ENCODE results near the gene TNFAIP2. TPM values are rescaled to one million over a fixed set of nuclear protein-coding genes. Genes with fewer than 3 reads are reported as not detected.

TNFAIP2 gene
- total and polyA plus RNA-seq, 9 of the 15 experiments (the other 6 are each of a cell fraction or from before 2014, with no cell fraction given) = 22.6 to 68.6 (median 44.6) TPM

DNA sequence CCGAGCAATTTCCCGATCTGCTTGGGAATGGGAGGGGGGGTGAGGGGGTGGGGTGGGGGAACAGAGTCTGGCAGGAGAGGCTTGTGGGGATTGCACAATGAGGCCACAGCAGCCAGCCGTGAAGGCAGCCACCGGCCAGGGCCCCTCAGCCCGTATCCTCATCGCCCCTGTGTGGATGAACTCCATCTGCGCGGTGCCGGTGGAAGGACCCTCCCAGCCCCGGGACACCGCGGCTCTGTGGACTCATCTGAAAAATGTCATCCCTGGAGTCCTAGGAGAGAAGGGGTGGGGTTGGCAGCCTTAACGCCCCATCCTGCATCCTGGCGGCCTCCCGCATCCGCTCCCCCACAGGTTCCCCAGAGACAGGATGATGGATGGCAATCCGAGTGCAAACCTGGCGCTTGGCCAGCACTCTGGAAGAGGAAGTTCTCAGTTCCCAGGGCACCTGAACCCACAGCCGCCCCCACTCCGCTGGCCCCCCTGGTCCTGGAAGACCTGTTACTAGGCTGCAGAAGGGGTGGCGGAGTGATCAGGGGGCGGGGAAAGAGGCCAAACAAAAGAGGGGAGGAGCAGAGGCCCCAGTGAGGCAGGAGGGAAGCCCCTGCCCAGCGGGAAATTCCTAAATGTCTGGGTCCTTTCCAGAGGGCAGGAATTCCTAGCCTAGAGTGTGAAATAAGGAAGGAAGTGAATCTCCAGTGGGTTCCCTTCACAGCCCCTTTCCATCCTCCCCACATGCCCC lies 1.2 kb upstream of the TNFAIP2 start (continued):
- TF ChIP-seq, protein P1, sequence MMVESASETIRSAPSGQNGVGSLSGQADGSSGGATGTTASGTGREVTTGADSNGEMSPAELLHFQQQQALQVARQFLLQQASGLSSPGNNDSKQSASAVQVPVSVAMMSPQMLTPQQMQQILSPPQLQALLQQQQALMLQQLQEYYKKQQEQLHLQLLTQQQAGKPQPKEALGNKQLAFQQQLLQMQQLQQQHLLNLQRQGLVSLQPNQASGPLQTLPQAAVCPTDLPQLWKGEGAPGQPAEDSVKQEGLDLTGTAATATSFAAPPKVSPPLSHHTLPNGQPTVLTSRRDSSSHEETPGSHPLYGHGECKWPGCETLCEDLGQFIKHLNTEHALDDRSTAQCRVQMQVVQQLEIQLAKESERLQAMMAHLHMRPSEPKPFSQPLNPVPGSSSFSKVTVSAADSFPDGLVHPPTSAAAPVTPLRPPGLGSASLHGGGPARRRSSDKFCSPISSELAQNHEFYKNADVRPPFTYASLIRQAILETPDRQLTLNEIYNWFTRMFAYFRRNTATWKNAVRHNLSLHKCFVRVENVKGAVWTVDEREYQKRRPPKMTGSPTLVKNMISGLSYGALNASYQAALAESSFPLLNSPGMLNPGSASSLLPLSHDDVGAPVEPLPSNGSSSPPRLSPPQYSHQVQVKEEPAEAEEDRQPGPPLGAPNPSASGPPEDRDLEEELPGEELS (CRISPR knock-in tag; IDR thresholded peaks at IDR 0.05; ENCODE audit: borderline replicate concordance) = no peak
- TF ChIP-seq RAD21 (CRISPR knock-in tag; conservative IDR thresholded peaks at IDR 0.05 in 1 of 2, IDR thresholded peaks at IDR 0.05 in 1 of 2) = no peak
- no peak for TF ChIP-seq PHF8 (IDR thresholded peaks at IDR 0.05; ENCODE audit: borderline replicate concordance, low read length)
- no peak for TF ChIP-seq EHMT2 (IDR thresholded peaks at IDR 0.05)
- TF ChIP-seq, protein P2, sequence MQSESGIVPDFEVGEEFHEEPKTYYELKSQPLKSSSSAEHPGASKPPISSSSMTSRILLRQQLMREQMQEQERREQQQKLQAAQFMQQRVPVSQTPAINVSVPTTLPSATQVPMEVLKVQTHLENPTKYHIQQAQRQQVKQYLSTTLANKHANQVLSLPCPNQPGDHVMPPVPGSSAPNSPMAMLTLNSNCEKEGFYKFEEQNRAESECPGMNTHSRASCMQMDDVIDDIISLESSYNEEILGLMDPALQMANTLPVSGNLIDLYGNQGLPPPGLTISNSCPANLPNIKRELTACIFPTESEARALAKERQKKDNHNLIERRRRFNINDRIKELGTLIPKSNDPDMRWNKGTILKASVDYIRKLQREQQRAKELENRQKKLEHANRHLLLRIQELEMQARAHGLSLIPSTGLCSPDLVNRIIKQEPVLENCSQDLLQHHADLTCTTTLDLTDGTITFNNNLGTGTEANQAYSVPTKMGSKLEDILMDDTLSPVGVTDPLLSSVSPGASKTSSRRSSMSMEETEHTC (IDR thresholded peaks at IDR 0.05) = no peak
- TF ChIP-seq LARP7 (IDR thresholded peaks at IDR 0.05) = no peak
- no peak for TF ChIP-seq TCF3 (CRISPR knock-in tag; IDR thresholded peaks at IDR 0.05)
- no peak for TF ChIP-seq SRSF3 (IDR thresholded peaks at IDR 0.05; ENCODE audit: insufficient read depth, low read length)
- no peak for TF ChIP-seq PCBP1 (IDR thresholded peaks at IDR 0.05; ENCODE audit: low read depth, low read length, poor library complexity, severe bottlenecking)
- TF ChIP-seq, protein P3, sequence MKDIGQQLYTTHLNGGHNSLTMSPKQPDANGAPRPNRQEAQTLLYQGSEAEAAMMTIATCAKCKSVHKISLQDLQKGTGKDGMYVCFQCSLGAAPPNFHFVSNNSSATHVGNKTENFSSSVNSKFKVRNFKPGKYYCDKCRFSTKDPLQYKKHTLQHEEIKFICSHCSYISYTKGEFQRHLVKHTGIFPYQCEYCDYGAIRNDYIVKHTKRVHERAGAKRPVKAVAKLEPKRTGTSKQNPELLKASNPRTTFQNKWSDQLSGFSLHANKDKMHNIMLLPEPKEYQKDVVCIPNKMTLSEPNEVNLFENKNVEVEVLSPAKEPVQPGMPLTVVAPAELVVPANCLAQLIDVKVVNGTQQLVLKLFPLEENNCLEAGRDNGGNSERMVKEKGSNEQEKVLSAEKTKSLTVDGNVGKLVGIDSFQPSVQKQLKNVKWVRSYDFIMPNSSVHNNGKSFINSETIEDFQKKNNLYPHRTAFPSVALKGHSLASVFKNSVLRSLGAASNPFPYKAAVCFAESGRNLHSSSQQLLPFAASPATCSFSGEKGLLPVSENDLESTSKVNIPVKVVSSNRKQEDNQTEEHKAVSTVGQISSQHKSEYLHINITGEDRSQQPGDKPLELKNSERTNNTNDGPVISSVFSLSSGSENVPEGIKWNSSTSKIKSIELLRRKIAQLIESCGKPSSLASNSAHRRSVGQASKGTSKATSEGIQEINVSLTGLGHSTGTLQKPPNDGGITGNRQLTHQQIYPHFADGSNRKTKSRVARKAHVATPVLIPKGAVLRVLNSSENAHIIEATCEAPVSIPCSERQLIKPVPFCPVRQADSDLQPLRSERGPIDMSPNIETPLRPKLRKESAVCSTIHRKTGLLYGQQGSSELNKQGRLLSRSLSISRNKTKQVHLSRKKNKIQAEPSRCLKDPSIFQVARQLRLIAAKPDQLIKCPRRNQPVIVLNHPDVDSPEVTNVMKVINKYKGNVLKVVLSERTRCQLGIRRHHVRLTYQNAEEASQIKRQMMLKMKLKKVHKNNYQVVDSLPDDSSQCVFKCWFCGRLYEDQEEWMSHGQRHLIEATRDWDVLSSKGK (CRISPR knock-in tag; IDR thresholded peaks at IDR 0.05) = no peak
- TF ChIP-seq, protein P4, sequence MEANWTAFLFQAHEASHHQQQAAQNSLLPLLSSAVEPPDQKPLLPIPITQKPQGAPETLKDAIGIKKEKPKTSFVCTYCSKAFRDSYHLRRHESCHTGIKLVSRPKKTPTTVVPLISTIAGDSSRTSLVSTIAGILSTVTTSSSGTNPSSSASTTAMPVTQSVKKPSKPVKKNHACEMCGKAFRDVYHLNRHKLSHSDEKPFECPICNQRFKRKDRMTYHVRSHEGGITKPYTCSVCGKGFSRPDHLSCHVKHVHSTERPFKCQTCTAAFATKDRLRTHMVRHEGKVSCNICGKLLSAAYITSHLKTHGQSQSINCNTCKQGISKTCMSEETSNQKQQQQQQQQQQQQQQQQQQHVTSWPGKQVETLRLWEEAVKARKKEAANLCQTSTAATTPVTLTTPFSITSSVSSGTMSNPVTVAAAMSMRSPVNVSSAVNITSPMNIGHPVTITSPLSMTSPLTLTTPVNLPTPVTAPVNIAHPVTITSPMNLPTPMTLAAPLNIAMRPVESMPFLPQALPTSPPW (CRISPR knock-in tag; IDR thresholded peaks at IDR 0.05) = peak; percentile 95
- no peak for TF ChIP-seq JUNB (CRISPR knock-in tag; conservative IDR thresholded peaks at IDR 0.05)
- TF ChIP-seq, protein P5, sequence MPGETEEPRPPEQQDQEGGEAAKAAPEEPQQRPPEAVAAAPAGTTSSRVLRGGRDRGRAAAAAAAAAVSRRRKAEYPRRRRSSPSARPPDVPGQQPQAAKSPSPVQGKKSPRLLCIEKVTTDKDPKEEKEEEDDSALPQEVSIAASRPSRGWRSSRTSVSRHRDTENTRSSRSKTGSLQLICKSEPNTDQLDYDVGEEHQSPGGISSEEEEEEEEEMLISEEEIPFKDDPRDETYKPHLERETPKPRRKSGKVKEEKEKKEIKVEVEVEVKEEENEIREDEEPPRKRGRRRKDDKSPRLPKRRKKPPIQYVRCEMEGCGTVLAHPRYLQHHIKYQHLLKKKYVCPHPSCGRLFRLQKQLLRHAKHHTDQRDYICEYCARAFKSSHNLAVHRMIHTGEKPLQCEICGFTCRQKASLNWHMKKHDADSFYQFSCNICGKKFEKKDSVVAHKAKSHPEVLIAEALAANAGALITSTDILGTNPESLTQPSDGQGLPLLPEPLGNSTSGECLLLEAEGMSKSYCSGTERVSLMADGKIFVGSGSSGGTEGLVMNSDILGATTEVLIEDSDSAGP (CRISPR knock-in tag; IDR thresholded peaks at IDR 0.05) = no peak
- TF ChIP-seq, protein P6, sequence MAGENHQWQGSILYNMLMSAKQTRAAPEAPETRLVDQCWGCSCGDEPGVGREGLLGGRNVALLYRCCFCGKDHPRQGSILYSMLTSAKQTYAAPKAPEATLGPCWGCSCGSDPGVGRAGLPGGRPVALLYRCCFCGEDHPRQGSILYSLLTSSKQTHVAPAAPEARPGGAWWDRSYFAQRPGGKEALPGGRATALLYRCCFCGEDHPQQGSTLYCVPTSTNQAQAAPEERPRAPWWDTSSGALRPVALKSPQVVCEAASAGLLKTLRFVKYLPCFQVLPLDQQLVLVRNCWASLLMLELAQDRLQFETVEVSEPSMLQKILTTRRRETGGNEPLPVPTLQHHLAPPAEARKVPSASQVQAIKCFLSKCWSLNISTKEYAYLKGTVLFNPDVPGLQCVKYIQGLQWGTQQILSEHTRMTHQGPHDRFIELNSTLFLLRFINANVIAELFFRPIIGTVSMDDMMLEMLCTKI (IDR thresholded peaks at IDR 0.05; ENCODE audit: partially characterized antibody) = no peak
- TF ChIP-seq XRCC5 (IDR thresholded peaks at IDR 0.05; ENCODE audit: low read depth, low read length) = no peak

All from K562 (cell line).